AG04449 (cell line): ENCODE data around the gene ANKH.

Experiments
- CTCF ChIA-PET: fragments of 350-600 bp; formaldehyde crosslinking; extraction: SDS; loops from one replicate; lab custom pipeline; 2021; ENCODE audit warnings: antibody characterized with exemption; lab: Yijun Ruan, JAX
- POLR2A ChIA-PET: fragments of 400-600, 350-600 bp; formaldehyde crosslinking; extraction: SDS; loops from one replicate; lab custom pipeline; 2020; ENCODE audit warnings: antibody characterized with exemption, inconsistent platforms; lab: Yijun Ruan, JAX
- DNase-seq: peaks from one replicate; pipeline ENCODE4 v3.0.0-alpha.2; 2010; ENCODE audit warnings: low read depth, low spot score
- H3K4me3 ChIP-seq: 2 replicates; pipeline ENCODE4 v1.5.1; 2011; ENCODE audit warnings: low read depth, mild to moderate bottlenecking, control low read depth, low read length
- CTCF ChIP-seq: IDR thresholded peaks from one replicate; pipeline ENCODE4 v1.5.1; 2011; ENCODE audit warnings: mild to moderate bottlenecking, moderate library complexity, low read length, control low read depth, inconsistent platforms; ENCODE audit not compliant: insufficient read depth; ENCODE audit errors: missing control alignments

Gene ANKH

GRCh38 chr5:14698495-14698894 lies 173.1 kb downstream of the ANKH start:
- CTCF ChIA-PET: interaction anchor here (2.0 to 3.6 kb wide), 2 partner anchors 13 to 304 kb away, joined by 10 to 20 read pairs; no protein-coding TSS in a partner anchor
- POLR2A ChIA-PET: no interaction called here
- no peak overlapping the region for H3K4me3 ChIP-seq
- DNase-seq: no peak
- TF ChIP-seq CTCF: no peak

- no peak for TF ChIP-seq CTCF
- ChIA-PET CTCF (interaction anchor here (1.1 to 3.6 kb wide), 3 partner anchors 11 to 306 kb away, joined by 5 to 20 read pairs (median 10); no protein-coding TSS in a partner anchor), POLR2A (no interaction called here)
- no peak for DNase-seq
- H3K4me3 ChIP-seq: no peak overlapping the region
Observed at GRCh38 chr5:14696851-14697250, 174.7 kb downstream of the ANKH start.

DNA sequence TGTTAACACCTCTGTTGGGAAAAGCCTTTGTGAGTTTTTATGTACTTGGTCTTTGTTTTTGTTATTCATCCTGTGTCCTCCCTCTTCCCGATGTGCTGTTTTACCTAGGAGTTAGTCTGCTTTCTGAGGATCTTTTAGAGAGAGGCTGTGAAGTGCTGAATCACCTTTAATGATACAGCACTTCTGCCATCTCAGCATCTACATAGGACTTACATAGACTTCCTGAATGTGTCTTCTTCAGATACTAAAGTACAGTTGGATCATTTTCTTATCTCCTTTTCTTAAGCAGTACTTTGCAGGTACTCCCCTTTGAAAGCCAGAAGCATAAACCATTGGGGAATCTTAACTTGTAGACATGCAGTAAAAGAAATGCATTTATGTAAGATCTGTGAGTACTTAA lies 175.5 kb downstream of the ANKH start:
- ChIA-PET CTCF (interaction anchor here (1.2 to 2.8 kb wide), 3 partner anchors 11 to 318 kb away, joined by 3 to 32 read pairs (median 7); no protein-coding TSS in a partner anchor), POLR2A (no interaction called here)
- H3K4me3 ChIP-seq: no peak overlapping the region
- no peak for DNase-seq
- TF ChIP-seq CTCF: no peak

DNA sequence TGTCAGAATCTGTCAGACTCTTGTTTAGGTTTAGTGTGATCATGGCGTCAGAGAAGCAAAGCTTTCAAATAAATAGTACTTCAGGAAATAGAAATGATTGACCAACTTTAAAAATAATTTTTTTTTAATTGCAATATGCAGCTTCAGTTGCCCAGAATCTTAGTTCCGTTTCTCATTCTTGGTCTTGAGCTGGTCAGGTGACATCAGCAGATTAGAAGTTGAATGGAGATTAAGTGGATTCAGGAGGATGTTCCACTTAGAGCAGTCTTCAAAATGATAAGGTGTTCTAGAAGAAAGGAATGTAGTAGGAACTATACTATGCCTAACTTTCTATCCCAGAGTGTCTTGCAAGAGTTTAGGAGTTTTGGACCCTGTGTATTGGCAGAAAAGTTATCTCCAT lies 176.4 kb downstream of the ANKH start:
- ChIA-PET CTCF (interaction anchor here (0.7 to 2.8 kb wide), 4 partner anchors 10 to 319 kb away, joined by 3 to 32 read pairs (median 5); no protein-coding TSS in a partner anchor), POLR2A (no interaction called here)
- TF ChIP-seq CTCF: no peak
- H3K4me3 ChIP-seq: no peak overlapping the region
- no peak for DNase-seq

DNA sequence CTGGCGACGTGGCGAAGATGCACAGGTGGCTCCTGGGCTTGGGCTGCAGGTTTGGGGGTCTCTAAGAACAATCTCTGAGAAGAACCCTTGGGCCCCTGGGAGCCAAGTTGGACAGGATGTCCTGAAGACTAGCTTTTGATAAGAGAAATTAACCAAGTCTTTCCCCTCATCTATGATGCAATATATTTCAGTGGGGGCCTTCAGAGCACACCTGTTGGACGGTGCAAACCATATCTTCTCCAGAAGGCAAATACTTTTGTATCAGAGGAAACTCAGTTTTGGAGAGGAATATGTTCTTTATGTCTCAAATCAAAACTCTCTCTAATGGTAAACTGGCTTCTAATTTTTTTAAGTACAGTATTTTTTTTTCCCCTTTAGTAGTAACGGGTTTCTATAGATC lies 178.5 kb downstream of the ANKH start:
- H3K4me3 ChIP-seq: no peak overlapping the region
- ChIA-PET CTCF (interaction anchor here (2.8 kb wide), 1 partner anchor 8 kb away, joined by 32 read pairs; no protein-coding TSS in a partner anchor), POLR2A (no interaction called here)
- no peak for DNase-seq
- no peak for TF ChIP-seq CTCF

DNA sequence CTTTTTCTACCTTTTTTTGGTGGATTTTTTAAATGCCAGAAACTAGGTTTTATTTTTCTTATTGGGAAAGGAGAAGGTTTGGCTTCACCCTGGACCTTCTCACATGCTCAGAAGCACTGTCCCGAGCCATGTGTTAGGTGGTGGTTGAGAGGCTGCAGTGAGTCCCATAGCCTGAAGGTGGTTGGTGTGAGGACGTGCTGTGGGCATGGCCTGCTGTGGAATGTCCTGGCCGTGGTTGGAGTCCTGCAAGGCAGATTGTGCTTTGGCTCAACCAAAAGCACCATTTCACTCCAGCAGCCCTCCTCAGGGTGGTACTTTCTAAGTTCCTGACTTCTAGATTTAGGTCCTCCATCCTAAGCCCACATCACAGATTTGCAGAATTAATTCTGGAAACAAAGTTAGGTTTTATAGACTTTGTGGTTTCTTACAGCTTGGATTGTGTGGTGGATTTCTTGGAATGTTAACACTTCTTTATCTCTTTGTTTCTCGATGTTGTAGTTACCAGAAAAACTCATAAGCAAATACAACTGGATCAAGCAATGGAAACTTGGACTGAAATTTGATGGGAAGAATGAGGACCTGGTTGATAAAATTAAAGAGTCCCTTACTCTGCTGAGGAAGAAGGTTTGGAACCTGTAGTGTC lies 184.4 kb downstream of the ANKH start:
- DNase-seq: no peak
- no peak overlapping the region for H3K4me3 ChIP-seq
- TF ChIP-seq CTCF: no peak
- CTCF ChIA-PET: interaction anchor here (1.9 to 11.3 kb wide), 10 partner anchors 7 to 328 kb away, joined by 5 to 148 read pairs (median 42); no protein-coding TSS in a partner anchor
- POLR2A ChIA-PET: no interaction called here
